Amniotic stem cell (primary cell): ENCODE results near the gene WDR13.
"Not testable (repeated sequence)": the region's sequence is repeated elsewhere in the genome, so short reads cannot be mapped to it uniquely, and the experiment has no call there.

ENCODE experiments used
- DNase-seq: peaks from one replicate; lab custom pipeline; 2025; lab: John Stamatoyannopoulos, UW

WDR13 gene

DNA sequence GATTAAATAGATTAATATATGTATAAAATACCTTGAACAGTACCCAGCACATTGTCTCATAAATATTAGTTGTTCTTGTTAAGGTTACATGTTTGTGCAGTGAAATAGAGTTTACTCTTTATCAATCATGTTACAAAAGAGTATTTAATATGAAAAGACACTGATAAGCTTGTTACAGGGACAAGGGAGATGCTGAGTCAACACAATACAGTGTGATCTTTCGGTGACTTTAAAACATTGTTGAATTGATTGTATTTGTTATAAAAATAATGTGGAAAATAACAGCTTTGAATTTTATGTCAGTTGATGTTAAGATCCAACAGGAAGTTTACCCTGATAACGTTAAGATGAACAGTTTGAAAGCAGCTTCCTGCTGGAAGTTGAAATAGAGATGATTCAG is 1.4 kb upstream of the WDR13 start:
- no peak for DNase-seq

DNA sequence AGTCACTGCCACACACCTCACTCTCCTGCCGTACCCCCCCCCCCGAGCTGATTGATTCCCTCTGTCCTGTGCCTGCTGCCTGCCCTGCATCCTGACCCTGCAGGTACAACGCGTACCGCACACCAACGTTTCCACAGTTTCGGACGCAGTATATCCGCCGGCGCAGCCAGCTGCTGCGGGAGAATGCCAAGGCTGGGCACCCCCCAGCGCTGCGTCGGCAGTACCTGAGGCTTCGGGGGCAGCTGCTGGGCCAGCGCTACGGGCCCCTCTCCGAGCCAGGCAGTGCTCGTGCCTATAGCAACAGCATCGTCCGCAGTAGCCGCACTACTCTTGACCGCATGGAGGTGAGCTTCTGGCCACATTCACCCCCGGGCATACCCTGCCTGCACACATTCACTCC is 1.3 kb downstream of the WDR13 start:
- DNase-seq = no peak

GRCh38 chrX:48599341-48599740 is 2.0 kb downstream of the WDR13 start:
- DNase-seq = no peak

GRCh38 chrX:48600226-48600625 is 2.9 kb downstream of the WDR13 start:
- no peak for DNase-seq

- DNase-seq = no peak
Measured at GRCh38 chrX:48601741-48602394, 4.6 kb downstream of the WDR13 start.

GRCh38 chrX:48604701-48605100 is 7.4 kb downstream of the WDR13 start:
- DNase-seq = no peak

DNA sequence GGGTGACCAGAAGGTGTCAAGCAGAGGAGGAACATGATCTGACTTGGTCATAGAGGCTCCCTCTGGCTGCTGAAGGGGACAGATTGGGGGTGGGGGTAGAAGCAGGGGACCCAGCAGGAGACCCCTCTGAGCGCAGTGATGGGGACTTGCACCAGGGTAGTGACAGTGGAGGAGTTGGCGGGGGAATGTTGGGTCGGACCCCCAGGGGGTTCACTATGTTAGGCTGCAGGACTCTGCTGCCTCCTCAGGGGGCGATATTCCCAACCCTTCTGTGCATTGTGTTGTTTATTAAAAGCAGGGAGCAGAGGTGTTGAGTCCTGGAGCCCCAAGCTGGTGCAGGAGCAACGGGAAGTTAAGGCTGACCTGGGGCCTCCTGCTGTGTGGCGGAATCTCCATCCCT is 8.8 kb downstream of the WDR13 start:
- DNase-seq = no peak

DNA sequence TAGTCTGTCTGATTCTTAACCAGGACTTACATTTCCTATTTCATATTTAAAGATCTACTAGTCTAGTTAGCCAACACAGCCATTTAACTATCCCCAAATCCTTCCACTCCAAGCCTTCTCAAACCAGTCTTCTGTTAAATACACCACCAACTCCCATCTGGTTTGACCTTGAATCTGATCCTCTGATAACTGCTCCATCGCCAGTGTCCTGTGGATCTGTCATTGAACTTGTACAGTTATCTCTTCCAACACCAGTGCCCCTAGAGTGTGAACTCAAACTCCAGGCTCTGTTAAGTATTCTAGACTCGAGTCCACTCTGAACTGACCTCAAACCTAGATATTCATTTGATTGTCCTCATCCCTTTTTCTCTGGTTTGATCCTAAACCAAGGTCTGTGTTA is 14.4 kb downstream of the WDR13 start:
- no peak for DNase-seq

GRCh38 chrX:48613502-48614160 is 16.3 kb downstream of the WDR13 start:
- no peak for DNase-seq

DNA sequence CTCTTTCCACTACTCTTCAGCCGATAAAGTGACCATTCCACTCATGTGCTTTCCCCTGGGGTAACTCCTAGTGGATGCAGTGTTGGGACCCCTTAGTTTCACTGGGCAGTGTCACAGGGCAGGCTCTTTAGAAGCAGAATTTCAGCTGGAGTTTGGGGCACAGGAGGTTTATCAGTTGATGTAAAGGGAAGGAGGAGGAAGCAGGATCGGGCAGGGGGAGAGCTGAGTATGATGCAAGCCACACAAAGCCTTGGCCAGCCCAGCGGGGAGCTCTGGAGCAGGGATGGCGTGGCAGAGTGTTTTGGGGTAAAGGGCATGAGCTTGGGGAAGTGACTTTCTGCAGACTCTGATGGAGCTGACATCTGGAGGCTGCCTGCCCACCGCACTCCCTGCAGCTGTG is 19.3 kb downstream of the WDR13 start:
- DNase-seq = no peak

- no peak for DNase-seq
Measured at GRCh38 chrX:48617542-48618340, 20.4 kb downstream of the WDR13 start.

DNA sequence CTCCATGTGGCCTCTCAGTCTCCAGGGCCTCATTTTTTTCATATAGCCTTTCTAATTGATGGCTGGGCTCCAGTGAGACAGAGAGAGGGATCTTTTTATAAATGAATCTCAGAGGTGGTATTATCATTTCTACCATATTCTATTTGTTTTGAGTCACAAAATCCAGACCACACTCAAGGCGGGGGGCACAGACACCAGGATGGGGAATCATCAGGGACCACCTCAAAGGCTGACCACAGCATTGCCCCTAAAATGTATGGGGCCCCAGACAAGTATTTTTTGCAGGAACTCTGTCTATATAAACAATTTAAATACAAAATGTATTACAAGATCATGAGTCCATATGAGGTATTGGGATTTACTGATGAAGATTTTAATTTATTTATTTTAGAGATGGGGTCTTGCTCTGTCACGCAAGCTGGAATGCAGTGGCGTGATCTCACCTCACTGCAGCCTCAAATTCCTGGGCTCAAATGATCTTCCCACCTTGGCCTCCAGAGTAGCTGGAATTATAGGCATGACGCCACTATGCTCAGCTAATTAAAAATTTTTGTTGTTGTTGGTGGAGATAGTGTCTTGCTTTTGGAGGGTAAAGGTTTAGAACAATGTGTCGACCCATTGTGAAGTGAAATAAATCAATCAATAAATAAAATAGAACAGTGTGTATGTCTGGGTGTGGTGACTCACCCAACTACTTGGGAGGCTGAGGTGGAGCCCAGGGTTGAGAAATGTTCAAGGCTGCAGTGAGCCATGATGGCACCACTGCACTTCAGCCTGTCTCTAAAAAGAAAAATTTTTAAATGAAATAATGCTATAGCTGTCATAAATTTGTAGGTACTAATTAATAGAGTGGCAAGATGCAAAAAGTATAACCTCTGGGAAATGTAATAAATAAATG is 29.4 kb downstream of the WDR13 start:
- DNase-seq = no peak

GRCh38 chrX:48631376-48632090 is 34.2 kb downstream of the WDR13 start:
- DNase-seq = peak; percentile 70

- no peak for DNase-seq
Measured at GRCh38 chrX:48632207-48632606, 34.9 kb downstream of the WDR13 start.

GRCh38 chrX:48636301-48636700 is 39.0 kb downstream of the WDR13 start:
- DNase-seq = no peak

- DNase-seq = no peak
Measured at GRCh38 chrX:48636776-48637175, 39.5 kb downstream of the WDR13 start.

DNA sequence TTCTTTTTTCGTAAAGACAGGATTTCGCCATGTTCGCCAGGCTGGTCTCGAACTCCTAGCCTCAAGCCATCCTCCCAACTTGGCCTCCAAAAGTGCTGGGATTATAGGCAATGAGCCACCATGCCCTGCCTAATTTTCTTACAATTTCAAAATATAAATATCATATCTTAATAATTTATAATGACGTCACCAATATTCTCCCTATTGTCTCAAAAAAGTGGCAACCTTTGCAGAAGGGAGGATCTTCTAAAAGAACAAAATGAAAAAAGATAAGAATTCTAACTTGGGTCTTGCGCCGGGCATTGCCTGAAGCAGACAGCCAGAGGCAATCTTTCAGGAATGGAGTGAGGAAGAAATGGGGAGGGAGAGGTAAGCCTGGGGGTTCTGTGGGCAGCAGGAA is 48.4 kb downstream of the WDR13 start:
- no peak for DNase-seq

GRCh38 chrX:48648336-48648751 is 51.1 kb downstream of the WDR13 start:
- DNase-seq = no peak

DNA sequence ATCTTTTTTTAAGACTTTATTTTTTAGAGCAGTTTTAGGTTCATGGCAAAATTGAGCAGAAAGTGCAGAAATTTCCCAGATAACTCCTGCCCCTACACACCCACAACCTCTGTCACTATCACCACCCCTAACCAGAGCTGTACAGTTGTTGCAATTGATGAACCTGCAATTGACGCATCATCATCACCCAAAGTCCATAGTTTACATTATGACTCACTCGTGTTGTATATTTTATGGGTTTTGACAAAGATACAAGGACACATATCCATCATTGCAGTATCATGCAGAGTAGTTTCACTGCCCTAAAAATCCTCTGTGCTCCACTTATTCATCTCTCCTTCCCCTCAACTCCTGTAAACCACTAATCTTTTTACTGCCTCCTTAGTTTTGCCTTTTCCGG is 51.8 kb downstream of the WDR13 start:
- DNase-seq = no peak

DNA sequence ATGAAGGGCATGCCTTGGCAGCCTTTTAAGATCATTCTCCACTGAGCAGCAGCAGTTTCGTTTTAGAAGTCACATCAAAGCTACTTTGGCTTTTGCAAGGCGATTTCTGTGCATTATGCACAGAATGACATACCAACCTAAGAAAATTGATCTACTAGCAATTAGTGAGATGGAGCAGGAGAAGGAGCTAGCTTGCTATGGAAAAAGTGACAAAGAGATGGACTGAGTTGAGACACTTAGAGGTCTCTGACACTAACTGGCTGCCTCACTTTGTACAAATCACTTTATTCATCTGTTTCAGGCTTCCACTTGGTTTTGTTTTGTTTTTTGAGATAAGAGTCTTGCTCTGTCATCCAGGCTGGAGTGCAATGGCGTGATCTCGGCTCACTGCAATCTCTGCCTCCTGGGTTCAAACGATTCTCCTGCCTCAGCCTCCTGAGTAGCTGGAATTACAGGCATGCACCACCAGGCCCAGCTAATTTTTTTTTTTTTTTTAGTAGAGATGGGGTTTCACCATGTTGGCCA is 54.8 kb downstream of the WDR13 start:
- DNase-seq = not testable (repeated sequence)

- not testable (repeated sequence) for DNase-seq
Measured at GRCh38 chrX:48654746-48655145, 57.5 kb downstream of the WDR13 start.
